Activated CD4-positive, alpha-beta T cell treated with anti-CD3 and anti-CD28 coated beads, Interleukin-2, Interleukin-6, amounts not matched to agents 100 ng/mL and 50 ng/mL, durations not matched to agents 16 hours and 8 hours (primary cell): ENCODE data around the gene CRTC1.

Experiments used
- DNase-seq: peaks from one replicate; pipeline ENCODE4 v3.0.0-alpha.2; 2020

CRTC1 gene

DNA sequence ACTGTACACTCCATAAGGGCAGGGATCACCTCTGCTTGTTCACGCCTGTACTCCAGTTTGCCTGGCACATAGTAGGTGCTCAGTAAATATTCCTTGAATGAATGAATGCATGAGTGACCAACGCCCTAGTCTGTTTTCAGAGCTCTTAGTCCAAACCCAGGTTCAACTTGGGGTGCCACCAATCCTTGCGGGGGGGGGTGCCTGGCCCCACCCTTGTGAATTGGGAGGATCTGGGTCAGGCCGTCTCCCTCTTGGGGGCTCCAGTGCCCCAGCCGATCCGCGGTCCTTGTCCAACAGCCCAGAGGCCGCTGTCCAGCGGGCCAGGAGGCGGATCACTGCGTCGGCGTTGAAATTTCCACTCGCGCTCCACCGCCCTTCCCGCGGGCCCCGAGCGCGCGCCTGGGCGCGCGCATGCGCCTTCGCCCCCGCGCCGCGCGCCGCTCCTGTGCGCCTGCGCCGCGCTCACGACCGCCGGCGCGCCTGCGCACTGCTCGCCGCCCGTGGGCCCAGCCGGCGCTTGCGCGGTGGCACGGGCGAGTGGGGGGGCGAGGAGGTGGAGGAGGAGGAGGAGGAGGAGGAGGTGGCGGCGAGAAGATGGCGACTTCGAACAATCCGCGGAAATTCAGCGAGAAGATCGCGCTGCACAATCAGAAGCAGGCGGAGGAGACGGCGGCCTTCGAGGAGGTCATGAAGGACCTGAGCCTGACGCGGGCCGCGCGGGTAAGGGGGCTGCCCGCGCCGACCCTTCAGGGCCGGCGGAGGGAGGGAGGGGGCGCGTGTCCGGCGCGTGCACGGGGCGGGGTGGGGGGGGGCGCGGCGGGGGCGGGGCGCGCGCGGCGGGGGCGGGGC lies at the start of gene CRTC1:
CRTC1 (plus strand) TSS at position 572 of the 849 bp plus-strand sequence; CDS start at position 595, 23 bp downstream.
- peak; percentile 95 for DNase-seq

DNA sequence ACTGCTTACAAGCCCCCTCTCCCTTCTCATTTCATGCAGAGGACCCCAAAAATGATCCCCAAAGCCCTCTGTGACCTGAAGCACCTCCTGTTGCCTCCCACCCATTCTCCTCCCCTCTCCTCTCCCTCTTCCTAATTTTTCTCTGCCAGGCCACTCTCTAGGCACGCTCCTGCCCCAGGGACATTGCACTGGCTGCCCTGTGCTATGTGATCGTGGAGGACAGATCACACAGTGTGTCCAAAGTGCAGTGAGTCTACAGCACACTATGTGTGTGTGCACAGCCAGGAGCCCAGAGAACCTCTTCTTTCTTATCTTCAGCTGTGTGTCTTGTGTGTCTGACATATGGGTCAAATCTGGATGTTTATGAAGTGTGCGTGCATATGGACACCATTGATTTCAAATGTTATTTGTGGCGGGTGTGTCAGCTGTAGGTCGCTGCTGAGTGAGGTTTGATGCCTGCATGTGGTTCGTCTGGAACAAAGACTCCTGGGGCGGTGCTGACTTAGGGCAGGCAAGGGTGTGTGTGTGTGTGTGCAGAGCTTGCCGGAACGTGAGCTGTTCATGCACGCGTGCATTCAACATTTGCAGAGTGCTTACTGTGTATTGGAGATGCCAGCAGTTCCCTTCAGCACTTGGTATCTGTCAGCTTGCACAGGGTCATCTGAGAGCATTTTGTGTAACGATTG lies 48.7 kb upstream of the CRTC1 start:
- DNase-seq, result no peak

- no peak for DNase-seq
Observed at GRCh38 chr19:18635831-18636182, 47.7 kb upstream of the CRTC1 start.

DNA sequence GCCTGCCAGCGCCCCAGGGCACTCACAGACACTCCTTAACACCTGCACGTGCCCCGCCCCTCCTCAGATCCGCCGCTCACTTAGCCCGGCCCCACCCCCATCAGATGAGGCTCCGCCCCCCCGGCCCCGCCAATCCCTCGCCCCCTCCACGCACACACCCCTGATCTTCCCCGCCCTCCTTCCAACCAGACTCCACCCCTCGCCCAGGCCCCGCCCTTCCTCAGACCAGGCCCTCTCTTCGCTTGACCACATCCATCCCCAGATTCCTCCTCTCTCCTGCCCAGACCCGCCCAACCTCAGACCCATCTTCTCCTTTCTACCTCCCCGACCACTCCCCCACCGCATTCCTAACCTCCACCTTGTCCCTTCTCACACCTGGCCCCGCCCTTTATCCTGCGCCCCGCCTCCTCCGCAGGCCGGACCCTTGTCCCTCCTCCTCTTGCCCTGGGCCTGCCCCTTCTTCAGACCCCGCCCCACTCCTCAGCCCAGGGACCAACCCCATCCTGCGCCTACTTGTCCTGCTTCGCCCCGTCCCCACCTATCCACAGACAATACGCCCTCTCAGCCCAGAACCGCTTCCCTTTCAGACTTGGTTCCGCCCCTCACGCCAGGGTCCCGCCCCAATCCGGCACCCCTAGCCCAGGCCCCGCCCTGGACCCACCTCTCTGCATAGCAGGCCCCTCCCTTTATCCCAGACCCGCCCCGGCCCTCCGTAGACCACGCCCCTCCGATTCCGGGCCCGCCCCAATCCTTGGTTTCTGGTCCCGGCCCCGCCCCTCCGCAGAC lies 47.1 kb upstream of the CRTC1 start:
- peak; percentile 99 for DNase-seq

DNA sequence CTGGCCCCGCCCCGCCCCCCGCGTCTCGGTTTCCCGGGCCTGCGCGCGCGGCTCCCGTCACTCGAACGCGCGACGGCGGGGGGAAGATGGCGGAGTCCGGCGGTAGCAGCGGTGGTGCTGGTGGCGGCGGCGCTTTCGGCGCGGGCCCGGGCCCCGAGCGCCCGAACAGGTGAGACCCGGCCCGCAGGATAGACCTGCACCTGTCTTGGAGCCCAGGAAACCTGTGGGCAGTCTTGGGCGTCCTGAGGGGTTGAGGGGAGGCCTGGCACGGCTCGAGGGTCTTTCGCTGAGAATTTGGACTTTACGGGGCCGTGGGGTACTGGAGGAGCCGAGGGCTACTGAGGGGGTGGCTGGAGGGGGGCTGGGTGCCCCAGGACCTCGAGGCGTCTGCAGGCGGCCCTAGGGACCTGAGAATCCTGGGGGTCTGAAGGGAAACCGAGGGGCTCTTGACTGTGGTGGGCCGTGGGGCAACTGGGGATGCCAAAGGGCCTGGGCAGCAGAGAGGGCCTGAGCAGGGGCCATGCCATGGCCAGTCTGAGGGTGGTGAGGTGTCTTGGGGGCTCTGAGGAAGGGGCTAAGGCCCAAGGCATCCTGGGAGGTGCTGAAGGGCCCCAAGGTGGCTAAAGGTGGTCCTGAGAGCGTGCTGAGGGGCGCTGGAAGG lies 46.4 kb upstream of the CRTC1 start, which contains the start of gene KLHL26:
KLHL26 (plus strand) TSS at position 60 of the 661 bp plus-strand sequence; CDS start at position 87, 27 bp downstream.
- DNase-seq, result no peak

DNA sequence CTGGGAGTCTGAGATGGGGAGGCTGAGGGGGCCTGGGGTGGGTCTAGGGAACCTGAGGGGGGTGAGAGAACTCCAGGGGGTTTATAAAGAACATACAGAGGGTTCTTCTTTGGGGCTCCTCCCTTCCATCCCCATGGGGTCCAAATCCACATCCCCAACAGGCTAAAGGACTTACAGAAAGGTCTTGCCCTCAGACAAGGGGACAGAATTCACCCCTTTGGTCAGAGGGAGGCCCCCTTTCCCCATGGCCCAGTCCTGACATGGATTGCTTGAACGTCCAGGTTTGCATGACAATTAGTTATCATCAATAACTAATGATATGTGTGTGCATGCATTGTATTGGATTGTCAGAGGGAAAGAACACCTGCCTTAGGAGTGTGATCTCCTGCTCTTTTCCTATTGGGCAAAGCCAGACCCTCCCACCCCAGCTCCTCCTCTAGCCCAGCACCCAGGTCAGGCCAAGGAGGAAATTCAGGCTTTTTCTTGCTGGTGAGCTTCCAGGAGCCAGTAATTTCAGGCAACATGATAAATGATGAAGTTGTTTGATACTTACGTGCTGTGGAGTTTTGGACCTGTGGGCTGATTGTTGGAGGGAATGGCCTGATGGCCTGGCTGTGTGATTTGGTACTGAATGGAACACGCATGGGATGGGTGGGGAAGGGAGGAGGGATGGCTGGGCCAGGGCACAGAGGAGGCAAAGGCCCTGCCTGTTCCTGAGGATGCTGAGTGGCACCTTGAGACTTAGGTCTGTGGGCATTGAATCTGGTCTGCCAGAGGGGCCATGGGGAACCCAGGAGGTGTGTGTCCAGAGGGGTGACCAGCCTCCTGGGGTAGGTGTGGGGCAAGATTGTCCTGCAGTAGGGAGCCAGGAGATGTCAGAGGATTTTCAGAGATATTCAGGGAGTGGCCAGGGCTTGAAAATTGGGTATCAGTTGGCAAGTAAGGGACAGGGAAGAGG lies 45.5 kb upstream of the CRTC1 start:
- no peak for DNase-seq

- DNase-seq, result no peak
Observed at GRCh38 chr19:18639706-18640243, 43.7 kb upstream of the CRTC1 start.

GRCh38 chr19:18644196-18645034 lies 39.1 kb upstream of the CRTC1 start:
- no peak for DNase-seq

GRCh38 chr19:18645035-18645511 lies 38.4 kb upstream of the CRTC1 start:
- DNase-seq, result no peak

DNA sequence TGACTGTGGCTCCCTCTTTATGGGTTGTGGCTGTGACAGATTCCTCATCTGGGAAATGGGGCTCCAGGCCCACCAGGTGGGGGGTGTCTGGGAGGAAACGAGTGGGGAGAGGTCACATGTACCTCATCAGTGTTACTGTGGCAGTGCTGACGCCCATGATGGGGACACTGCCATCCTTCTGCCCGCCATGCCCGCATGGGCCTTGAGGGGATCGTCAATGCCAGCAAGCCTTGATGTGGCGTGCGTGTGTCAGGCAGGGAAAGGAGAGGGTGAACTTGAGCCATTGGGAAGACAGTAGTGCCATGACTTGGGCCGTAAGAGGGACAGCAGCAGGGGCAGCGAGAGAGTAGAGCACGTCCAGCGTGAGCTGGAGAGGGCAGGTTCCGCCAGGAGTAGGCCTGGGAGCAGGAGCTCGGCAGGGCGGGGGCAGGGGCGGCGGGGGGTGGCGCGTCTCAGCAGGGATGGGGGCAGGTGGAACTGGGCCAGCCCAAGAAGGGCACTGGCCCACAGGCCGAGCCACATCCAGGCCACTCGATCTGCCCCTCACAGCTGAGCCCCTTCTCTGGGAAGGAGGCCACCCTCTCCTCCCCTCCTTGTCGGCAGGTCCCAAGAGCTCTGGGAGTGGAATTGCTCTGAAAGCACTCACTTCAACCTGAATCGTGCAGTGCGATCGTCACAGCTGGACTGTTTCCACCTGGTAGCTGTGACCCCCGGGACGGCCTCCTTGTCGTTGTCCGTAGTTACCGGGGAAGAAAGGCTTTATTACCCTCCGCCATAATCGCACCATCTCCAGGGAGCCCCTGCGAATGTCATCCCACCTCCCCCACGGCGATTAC lies 36.7 kb upstream of the CRTC1 start:
- DNase-seq, result no peak

GRCh38 chr19:18647371-18647767 lies 36.1 kb upstream of the CRTC1 start:
- no peak for DNase-seq

DNA sequence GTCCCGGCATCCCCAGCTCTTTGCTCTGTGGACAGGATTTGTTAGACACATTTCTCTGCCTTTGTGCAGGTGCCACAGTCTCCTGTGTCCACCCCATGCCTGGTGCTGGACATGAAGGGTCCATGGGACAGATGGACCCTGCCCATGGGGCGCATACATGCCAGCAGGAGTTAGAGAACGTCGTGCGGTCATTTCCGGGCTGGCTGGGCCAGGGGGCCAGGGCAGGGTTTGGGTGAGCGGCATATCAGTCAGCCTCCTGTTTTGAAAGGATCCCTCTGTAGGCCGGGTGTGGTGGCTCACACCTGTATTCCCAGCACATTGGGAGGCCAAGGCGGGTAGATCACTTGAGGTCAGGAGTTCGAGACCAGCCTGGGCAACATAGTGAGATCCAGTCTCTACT lies 35.7 kb upstream of the CRTC1 start:
- no peak for DNase-seq

- no peak for DNase-seq
Observed at GRCh38 chr19:18648973-18649315, 34.5 kb upstream of the CRTC1 start.

- no peak for DNase-seq
Observed at GRCh38 chr19:18649371-18650020, 34.0 kb upstream of the CRTC1 start.

- DNase-seq, result no peak
Observed at GRCh38 chr19:18650021-18650390, 33.5 kb upstream of the CRTC1 start.

DNA sequence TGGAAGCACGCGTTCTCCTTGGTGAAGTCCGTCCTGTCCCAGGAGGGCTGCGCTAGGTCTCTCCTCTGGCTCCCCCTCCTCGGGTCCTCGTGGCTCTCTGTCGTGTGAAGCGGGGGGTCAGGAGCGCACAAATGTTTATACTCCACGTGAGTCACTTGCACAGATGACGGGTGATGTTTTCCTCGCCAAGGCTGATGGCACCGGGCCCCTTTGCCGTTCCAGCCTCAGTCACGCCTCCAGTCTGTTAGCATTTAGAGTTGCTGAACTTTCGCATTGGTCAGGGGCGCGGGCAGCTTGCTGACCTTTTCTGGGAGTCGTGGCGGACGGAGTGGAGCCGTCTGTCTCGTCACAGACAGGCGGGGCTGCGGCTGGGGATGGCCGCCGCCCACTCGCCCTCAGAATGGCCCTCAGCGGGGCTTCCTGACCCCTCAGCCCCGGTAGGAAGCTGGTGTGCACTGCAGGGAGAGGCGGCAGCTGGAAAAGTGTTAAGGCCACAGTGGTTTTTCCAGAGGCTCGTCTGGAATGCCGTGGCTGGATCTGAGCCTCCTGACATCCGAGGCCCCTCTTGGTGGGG lies 32.9 kb upstream of the CRTC1 start:
- DNase-seq, result no peak

GRCh38 chr19:18651300-18651699 lies 32.2 kb upstream of the CRTC1 start:
- DNase-seq, result no peak

DNA sequence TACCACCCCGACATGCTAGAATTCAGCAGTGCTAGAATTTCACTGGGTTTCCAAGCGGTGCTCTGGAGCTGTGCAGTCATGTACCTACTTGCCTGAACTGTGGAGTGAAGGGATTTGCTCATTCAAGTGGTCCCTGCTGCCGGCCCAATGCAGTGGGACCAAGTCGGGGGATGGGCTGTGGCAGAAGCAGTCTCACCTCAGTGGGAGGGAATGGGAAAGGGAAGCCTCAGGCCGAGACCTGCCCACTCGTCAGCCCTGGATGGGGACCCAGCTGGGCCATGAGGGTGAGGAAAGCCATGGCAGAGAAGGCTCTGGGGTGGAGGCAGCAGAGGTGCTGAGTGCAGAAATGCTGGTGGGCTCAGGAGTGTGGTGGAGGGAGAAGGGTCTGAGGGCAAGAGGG lies 31.7 kb upstream of the CRTC1 start:
- no peak for DNase-seq

GRCh38 chr19:18653853-18654252 lies 29.6 kb upstream of the CRTC1 start:
- no peak for DNase-seq
